ENCODE data around the gene VAT1. TPM values are rescaled to one million over a fixed set of nuclear protein-coding genes. Genes with fewer than 3 reads are reported as not detected.
"Not testable (repeated sequence)": the region's sequence is repeated elsewhere in the genome, so short reads cannot be mapped to it uniquely, and the experiment has no call there.

VAT1 gene
- total RNA-seq, 1 donor from 2014 or later, result 17.9 TPM

- H3K4me3 Mint-ChIP-seq, result peak within 1 kb of the TSS; percentile 98
- peak; percentile 97 for DNase-seq
- H3K9me3 Mint-ChIP-seq, result no peaks in the 10 kb centered on the region
- intact Hi-C loops (cut with micrococcal nuclease), result loop anchor here (1.0 kb wide), 2 partner anchors 9 to 15 kb away; partner anchors contain the start of genes RPL27 and VAT1
- H3K4me1 Mint-ChIP-seq, result peaks cover 22% of the 10 kb centered on the region
- H3K27ac Mint-ChIP-seq, result peak within 1 kb of the TSS; percentile 99
- H3K27me3 Mint-ChIP-seq, result no peaks in the 10 kb centered on the region
- H3K36me3 Mint-ChIP-seq (ENCODE audit: low read depth), result peaks cover 40% of the 10 kb centered on the region
Observed at GRCh38 chr17:43006639-43007551, 15.3 kb downstream of the VAT1 start, which contains the start of gene IFI35. Gene IFI35 (plus strand): TSS chr17:43006784. CDS start chr17:43006948, 164 bp downstream.

GRCh38 chr17:43003542-43004172 is 18.5 kb downstream of the VAT1 start:
- intact Hi-C loops (cut with micrococcal nuclease), result no loop called here
- H3K36me3 Mint-ChIP-seq (ENCODE audit: low read depth), result peaks cover 59% of the 10 kb centered on the region
- no peaks in the 10 kb centered on the region for H3K27me3 Mint-ChIP-seq
- H3K4me3 Mint-ChIP-seq, result no peak overlapping the region
- no peak for DNase-seq
- H3K27ac Mint-ChIP-seq, result peak overlapping the region; percentile 56
- H3K4me1 Mint-ChIP-seq, result peaks cover 20% of the 10 kb centered on the region
- H3K9me3 Mint-ChIP-seq, result no peaks in the 10 kb centered on the region

GRCh38 chr17:43000894-43001293 is 21.3 kb downstream of the VAT1 start:
- intact Hi-C loops (cut with micrococcal nuclease); H3K9me3 Mint-ChIP-seq: not testable (repeated sequence)
- peaks cover 59% of the 10 kb centered on the region for H3K36me3 Mint-ChIP-seq (ENCODE audit: low read depth)

GRCh38 chr17:42999003-42999525 is 23.1 kb downstream of the VAT1 start:
- Mint-ChIP-seq H3K27ac (peak overlapping the region; percentile 99), H3K4me1 (peaks cover 22% of the 10 kb centered on the region), H3K36me3 (ENCODE audit: low read depth) (peaks cover 61% of the 10 kb centered on the region), H3K9me3 (no peaks in the 10 kb centered on the region), H3K4me3 (peak overlapping the region; percentile 99), H3K27me3 (no peaks in the 10 kb centered on the region)
- intact Hi-C loops (cut with micrococcal nuclease), result loop anchor here (2.0 to 5.0 kb wide), 2 partner anchors 34 to 167 kb away; partner anchors contain the start of genes AARSD1 and PSME3
- no peak for DNase-seq

More at GRCh38 chr17:43000894-43001293, 21.3 kb downstream of the VAT1 start:
- Mint-ChIP-seq H3K27ac (peak overlapping the region; percentile 58), H3K4me1 (peaks cover 22% of the 10 kb centered on the region)
- H3K4me3 Mint-ChIP-seq, H3K27me3 Mint-ChIP-seq, DNase-seq: not testable (repeated sequence)

GRCh38 chr17:42997984-42998938 is 23.9 kb downstream of the VAT1 start, which contains the start of gene RPL27:
Gene RPL27 (plus strand): TSS chr17:42998419. CDS start chr17:42998751, 332 bp downstream.
- H3K36me3 Mint-ChIP-seq (ENCODE audit: low read depth), result peaks cover 58% of the 10 kb centered on the region
- no peaks in the 10 kb centered on the region for H3K9me3 Mint-ChIP-seq
- peak; percentile 99 for DNase-seq
- peak within 1 kb of the TSS; percentile 99 for H3K4me3 Mint-ChIP-seq
- intact Hi-C loops (cut with micrococcal nuclease), result loop anchor here (1.0 to 5.0 kb wide), 5 partner anchors 8 to 166 kb away; partner anchors contain the start of genes AARSD1, BRCA1, IFI35 and PSME3
- no peaks in the 10 kb centered on the region for H3K27me3 Mint-ChIP-seq
- H3K27ac Mint-ChIP-seq, result peak within 1 kb of the TSS; percentile 99
- peaks cover 22% of the 10 kb centered on the region for H3K4me1 Mint-ChIP-seq

GRCh38 chr17:42997390-42997983 is 24.7 kb downstream of the VAT1 start:
- DNase-seq, result no peak
- H3K36me3 Mint-ChIP-seq (ENCODE audit: low read depth), result peaks cover 52% of the 10 kb centered on the region
- intact Hi-C loops (cut with micrococcal nuclease), result loop anchor here (5.0 kb wide), 1 partner anchor 165 kb away; the partner anchor contains the start of gene PSME3
- H3K4me1 Mint-ChIP-seq, result peaks cover 22% of the 10 kb centered on the region
- no peaks in the 10 kb centered on the region for H3K27me3 Mint-ChIP-seq
- H3K9me3 Mint-ChIP-seq, result no peaks in the 10 kb centered on the region
- H3K27ac Mint-ChIP-seq, result peak overlapping the region; percentile 99
- peak overlapping the region; percentile 99 for H3K4me3 Mint-ChIP-seq

GRCh38 chr17:42993913-42994312 is 28.3 kb downstream of the VAT1 start:
- H3K27me3 Mint-ChIP-seq; H3K27ac Mint-ChIP-seq; DNase-seq; H3K4me3 Mint-ChIP-seq; H3K9me3 Mint-ChIP-seq; intact Hi-C loops (cut with micrococcal nuclease): not testable (repeated sequence)
- peaks cover 48% of the 10 kb centered on the region for H3K36me3 Mint-ChIP-seq (ENCODE audit: low read depth)
- peaks cover 12% of the 10 kb centered on the region for H3K4me1 Mint-ChIP-seq

- DNase-seq, result no peak
- H3K4me1 Mint-ChIP-seq, result peaks cover 8% of the 10 kb centered on the region
- intact Hi-C loops (cut with micrococcal nuclease), result no loop called here
- no peak overlapping the region for H3K4me3 Mint-ChIP-seq
- H3K27ac Mint-ChIP-seq, result no peak overlapping the region
- H3K27me3 Mint-ChIP-seq, result no peaks in the 10 kb centered on the region
- no peaks in the 10 kb centered on the region for H3K9me3 Mint-ChIP-seq
- peaks cover 51% of the 10 kb centered on the region for H3K36me3 Mint-ChIP-seq (ENCODE audit: low read depth)
Observed at GRCh38 chr17:42992872-42993271, 29.3 kb downstream of the VAT1 start.

GRCh38 chr17:42991471-42991870 is 30.7 kb downstream of the VAT1 start:
- Mint-ChIP-seq H3K27ac (no peak overlapping the region), H3K36me3 (ENCODE audit: low read depth) (peaks cover 54% of the 10 kb centered on the region), H3K27me3 (no peaks in the 10 kb centered on the region), H3K4me1 (no peaks in the 10 kb centered on the region), H3K9me3 (no peaks in the 10 kb centered on the region), H3K4me3 (no peak overlapping the region)
- intact Hi-C loops (cut with micrococcal nuclease), result no loop called here
- DNase-seq, result no peak

GRCh38 chr17:42989726-42990652 is 32.2 kb downstream of the VAT1 start:
- intact Hi-C loops (cut with micrococcal nuclease), result no loop called here
- no peaks in the 10 kb centered on the region for H3K27me3 Mint-ChIP-seq
- no peaks in the 10 kb centered on the region for H3K9me3 Mint-ChIP-seq
- H3K4me1 Mint-ChIP-seq, result peaks cover 2% of the 10 kb centered on the region
- H3K4me3 Mint-ChIP-seq, result no peak overlapping the region
- H3K27ac Mint-ChIP-seq, result no peak overlapping the region
- no peak for DNase-seq
- peaks cover 59% of the 10 kb centered on the region for H3K36me3 Mint-ChIP-seq (ENCODE audit: low read depth)

- Mint-ChIP-seq H3K27ac (no peak overlapping the region), H3K27me3 (no peaks in the 10 kb centered on the region), H3K4me1 (peaks cover 5% of the 10 kb centered on the region), H3K36me3 (ENCODE audit: low read depth) (peaks cover 53% of the 10 kb centered on the region), H3K4me3 (no peak overlapping the region), H3K9me3 (no peaks in the 10 kb centered on the region)
- DNase-seq, result no peak
- intact Hi-C loops (cut with micrococcal nuclease), result no loop called here
Observed at GRCh38 chr17:42989141-42989540, 33.0 kb downstream of the VAT1 start.

- DNase-seq, result no peak
- Mint-ChIP-seq H3K4me3 (no peak overlapping the region), H3K27me3 (no peaks in the 10 kb centered on the region), H3K9me3 (no peaks in the 10 kb centered on the region), H3K36me3 (ENCODE audit: low read depth) (peaks cover 44% of the 10 kb centered on the region), H3K4me1 (peaks cover 20% of the 10 kb centered on the region), H3K27ac (peak overlapping the region; percentile 41)
- intact Hi-C loops (cut with micrococcal nuclease), result no loop called here
Observed at GRCh38 chr17:42985225-42985624, 37.0 kb downstream of the VAT1 start.
